Activated CD4-positive, alpha-beta T cell treated with anti-CD3 and anti-CD28 coated beads, Interleukin-2, amount 50 U/mL, for 16 hours (primary cell): Measurements from ENCODE around the gene M1AP.

Source experiments
- DNase-seq: peaks from one replicate; pipeline ENCODE4 v3.0.0-alpha.2; 2020

The M1AP gene

GRCh38 chr2:74648009-74648443 is at the start of gene M1AP:
Gene M1AP (minus strand): TSS chr2:74648330. CDS start chr2:74640275, 8,055 bp downstream.
- no peak for DNase-seq

- DNase-seq: no peak
Measured at GRCh38 chr2:74696829-74697228, 48.7 kb upstream of the M1AP start.

- DNase-seq: no peak
Measured at GRCh38 chr2:74695663-74696062, 47.5 kb upstream of the M1AP start.

GRCh38 chr2:74694281-74694680 is 46.2 kb upstream of the M1AP start:
- DNase-seq: no peak

- DNase-seq: no peak
Measured at GRCh38 chr2:74693668-74694067, 45.5 kb upstream of the M1AP start.

GRCh38 chr2:74693213-74693612 is 45.1 kb upstream of the M1AP start:
- DNase-seq: no peak

GRCh38 chr2:74691929-74692328 is 43.8 kb upstream of the M1AP start:
- DNase-seq: no peak

GRCh38 chr2:74690571-74690970 is 42.4 kb upstream of the M1AP start:
- DNase-seq: peak; percentile 44

GRCh38 chr2:74689671-74690070 is 41.5 kb upstream of the M1AP start:
- DNase-seq: no peak

GRCh38 chr2:74688881-74689280 is 40.8 kb upstream of the M1AP start:
- no peak for DNase-seq

GRCh38 chr2:74685408-74685807 is 37.3 kb upstream of the M1AP start:
- DNase-seq: no peak

GRCh38 chr2:74682501-74682900 is 34.4 kb upstream of the M1AP start:
- DNase-seq: no peak

GRCh38 chr2:74679615-74680014 is 31.5 kb upstream of the M1AP start:
- DNase-seq: no peak

GRCh38 chr2:74676331-74676730 is 28.2 kb upstream of the M1AP start:
- no peak for DNase-seq

GRCh38 chr2:74675090-74675489 is 27.0 kb upstream of the M1AP start:
- DNase-seq: no peak

- no peak for DNase-seq
Measured at GRCh38 chr2:74673826-74674528, 25.8 kb upstream of the M1AP start.

- DNase-seq: no peak
Measured at GRCh38 chr2:74671479-74671878, 23.3 kb upstream of the M1AP start.

- no peak for DNase-seq
Measured at GRCh38 chr2:74670263-74670662, 22.1 kb upstream of the M1AP start.

- DNase-seq: no peak
Measured at GRCh38 chr2:74668087-74668486, 20.0 kb upstream of the M1AP start.

- no peak for DNase-seq
Measured at GRCh38 chr2:74659462-74659861, 11.3 kb upstream of the M1AP start.

GRCh38 chr2:74658516-74658915 is 10.4 kb upstream of the M1AP start:
- DNase-seq: no peak

GRCh38 chr2:74655579-74655978 is 7.4 kb upstream of the M1AP start:
- DNase-seq: no peak

GRCh38 chr2:74653985-74654882 is 6.1 kb upstream of the M1AP start, which contains the start of gene SEMA4F:
Gene SEMA4F (plus strand): TSS chr2:74654247. CDS start chr2:74654377, 130 bp downstream.
- DNase-seq: peak; percentile 96

- DNase-seq: no peak
Measured at GRCh38 chr2:74653589-74653984, 5.5 kb upstream of the M1AP start.
